HepG2 (cell line): Measurements from ENCODE around the gene CYSTM1. TPM values are rescaled to one million over a fixed set of nuclear protein-coding genes. Genes with fewer than 3 reads are reported as not detected.

Experiments
- AKNA ChIP-seq: sonication (generic); formaldehyde crosslinking; IDR thresholded peaks from 2 replicates; pipeline ENCODE4 v1.4.0; 2020; ENCODE audit warnings: missing genetic modification reagents, borderline replicate concordance
- BRCA1 ChIP-seq: sonication (generic); formaldehyde crosslinking; IDR thresholded peaks from 2 replicates; pipeline ENCODE4 v1.4.0; 2020; ENCODE audit warnings: missing genetic modification reagents
- CSRNP2 ChIP-seq: sonication (generic); formaldehyde crosslinking; conservative IDR thresholded peaks from 2 replicates; pipeline ENCODE4 v1.8.0; 2022; ENCODE audit warnings: low read depth, missing genetic modification reagents
- E2F5 ChIP-seq: sonication (generic); formaldehyde crosslinking; conservative IDR thresholded peaks from 2 replicates; pipeline ENCODE4 v1.4.0; 2020; ENCODE audit warnings: missing genetic modification reagents
- HMGXB4 ChIP-seq, 2 experiments: sonication (generic) in 1 of 2; formaldehyde crosslinking in 1 of 2; IDR thresholded peaks; 2 replicates each; pipeline versions ENCODE4 v1.4.0 to v1.6.1; 2018 to 2020; ENCODE audit warnings: missing genetic modification reagents in 2 of 2, borderline replicate concordance in 1 of 2, low read depth in 1 of 2, mild to moderate bottlenecking in 1 of 2, missing biosample characterization in 1 of 2
- HNF4A ChIP-seq: sonication (generic); formaldehyde crosslinking; IDR thresholded peaks from 2 replicates; pipeline ENCODE4 v1.4.0; 2020; ENCODE audit warnings: missing genetic modification reagents
- HOXA3 ChIP-seq: sonication (generic); formaldehyde crosslinking; IDR thresholded peaks from 2 replicates; pipeline ENCODE4 v1.5.0; 2020; ENCODE audit warnings: missing genetic modification reagents
- JDP2 ChIP-seq: sonication (generic); formaldehyde crosslinking; IDR thresholded peaks from 2 replicates; pipeline ENCODE4 v1.8.1; 2022; ENCODE audit warnings: missing genetic modification reagents, borderline replicate concordance
- MEF2D ChIP-seq: sonication (generic); formaldehyde crosslinking; IDR thresholded peaks from 2 replicates; pipeline ENCODE4 v1.5.1; 2020; ENCODE audit warnings: mild to moderate bottlenecking, missing genetic modification reagents
- NR1H2 ChIP-seq: sonication (generic); formaldehyde crosslinking; IDR thresholded peaks from 2 replicates; pipeline ENCODE4 v1.8.1; 2022; ENCODE audit warnings: low read depth, missing genetic modification reagents, borderline replicate concordance
- PPARG ChIP-seq: conservative IDR thresholded peaks from 2 replicates; pipeline ENCODE4 v1.6.1; 2016; ENCODE audit warnings: missing biosample characterization, missing genetic modification reagents
- SRSF1 ChIP-seq: fragments of 200-400 bp; formaldehyde crosslinking; optimal IDR thresholded peaks from 2 replicates; pipeline ENCODE3; 2017; ENCODE audit warnings: mild to moderate bottlenecking, low read depth, low read length, moderate library complexity
- STAT6 ChIP-seq: sonication (generic); formaldehyde crosslinking; IDR thresholded peaks from 2 replicates; pipeline ENCODE4 v1.4.0; 2020; ENCODE audit warnings: missing genetic modification reagents, mild to moderate bottlenecking, borderline replicate concordance
- SUZ12 ChIP-seq: fragments of 150-350 bp; IDR thresholded peaks from 2 replicates; pipeline ENCODE4 v1.6.1; 2014; ENCODE audit warnings: low read depth, low read length
- ZNF260 ChIP-seq: sonication (generic); formaldehyde crosslinking; IDR thresholded peaks from 2 replicates; pipeline ENCODE4 v1.4.0; 2020; ENCODE audit warnings: missing genetic modification reagents, low read depth, mild to moderate bottlenecking, borderline replicate concordance
- ZNF354B ChIP-seq: sonication (generic); formaldehyde crosslinking; IDR thresholded peaks from 2 replicates; pipeline ENCODE4 v1.8.0; 2022; ENCODE audit warnings: mild to moderate bottlenecking, missing genetic modification reagents
- ZNF460 ChIP-seq: sonication (generic); formaldehyde crosslinking; IDR thresholded peaks from 2 replicates; pipeline ENCODE4 v1.5.1; 2020; ENCODE audit warnings: missing genetic modification reagents, mild to moderate bottlenecking, borderline replicate concordance
- polyA plus RNA-seq, 8 experiments: library from polyadenylated mRNA; depleted of rRNA in 3 of 8; stranded (reverse) in 7 of 8; unstranded in 1 of 8; fragments of >200 nt; fragmentation: Illumina TruSeq in 4 of 8; extraction: Trizol in 4 of 8; gene quantifications; 2 replicates each; pipeline versions ENCODE4 v1.2.1 to v1.2.3, GENCODE V29; 2011 to 2016; ENCODE audit warnings: low read depth in 4 of 8, missing spikeins in 1 of 8, mixed read lengths in 1 of 8; ENCODE audit not compliant: insufficient read depth in 1 of 8
- total RNA-seq, 5 experiments: library from RNA; depleted of rRNA; stranded (reverse); fragments of >200 nt; fragmentation: Illumina TruSeq; extraction: Trizol; gene quantifications; 2 replicates each; pipeline ENCODE4 v1.2.3, GENCODE V29; 2016; ENCODE audit warnings: low read depth in 1 of 5

The CYSTM1 gene
- total and polyA plus RNA-seq, 2 of the 13 experiments (the other 11 are each of a cell fraction or from before 2014, with no cell fraction given), result 40.0 to 73.4 TPM

GRCh38 chr5:140220032-140220697 lies 45.2 kb downstream of the CYSTM1 start (continued):
- TF ChIP-seq STAT6 (no peak), MEF2D (CRISPR knock-in tag) (no peak), SUZ12 (no peak), CSRNP2 (no peak), SRSF1 (no peak), HOXA3 (no peak), HNF4A (CRISPR knock-in tag) (no peak), ZNF260 (CRISPR knock-in tag) (no peak), AKNA (CRISPR knock-in tag) (no peak), HMGXB4 (CRISPR knock-in tag; IDR thresholded peaks at IDR 0.05; ENCODE audit: borderline replicate concordance in 1 of 2, low read depth in 1 of 2) (0 out of 4 replicates have a peak, but pooled peaks of 1 of the 2 experiments have one; percentile 1), JDP2 (CRISPR knock-in tag) (no peak), E2F5 (CRISPR knock-in tag) (no peak), PPARG (0 out of 2 replicates have a peak, but pooled peaks have one; percentile 6), ZNF354B (CRISPR knock-in tag) (no peak), ZNF460 (CRISPR knock-in tag) (no peak), NR1H2 (CRISPR knock-in tag) (no peak), BRCA1 (CRISPR knock-in tag) (0 out of 2 replicates have a peak, but pooled peaks have one; percentile 46)
